Ishikawa (cell line): ENCODE results near the gene CACNG4.

Experiments
- TAF1 ChIP-seq: IDR thresholded peaks from 2 replicates; pipeline ENCODE4 v1.6.1; 2012; ENCODE audit warnings: low read depth, mild to moderate bottlenecking
- TCF12 ChIP-seq: IDR thresholded peaks from 2 replicates; pipeline ENCODE4 v1.6.1; 2012; ENCODE audit warnings: low read depth
- TF ChIP-seq, protein P1 (sequence below): IDR thresholded peaks from 2 replicates; pipeline ENCODE4 v1.6.1; 2012; ENCODE audit warnings: low read depth, mild to moderate bottlenecking

DNA sequence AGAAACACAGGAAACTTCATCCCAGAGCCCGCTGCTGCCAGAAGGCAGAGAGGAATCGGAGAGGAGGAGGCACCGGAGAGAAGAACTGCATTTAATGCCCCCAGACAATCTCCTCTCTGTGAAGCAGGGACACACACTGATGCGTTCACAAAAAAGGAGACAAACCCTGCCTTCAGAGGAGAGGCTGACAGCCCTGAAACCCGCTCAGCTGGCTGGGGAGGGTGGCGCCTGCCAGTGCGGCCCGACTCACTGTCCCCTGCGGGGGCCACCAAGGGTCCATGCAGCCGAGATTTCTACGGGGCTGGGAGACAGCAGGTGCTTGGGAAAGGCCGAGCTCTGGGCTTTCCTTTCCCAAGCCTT lies 57.9 kb downstream of the CACNG4 start:
- TF ChIP-seq TAF1: no peak
- TF ChIP-seq, protein P1, sequence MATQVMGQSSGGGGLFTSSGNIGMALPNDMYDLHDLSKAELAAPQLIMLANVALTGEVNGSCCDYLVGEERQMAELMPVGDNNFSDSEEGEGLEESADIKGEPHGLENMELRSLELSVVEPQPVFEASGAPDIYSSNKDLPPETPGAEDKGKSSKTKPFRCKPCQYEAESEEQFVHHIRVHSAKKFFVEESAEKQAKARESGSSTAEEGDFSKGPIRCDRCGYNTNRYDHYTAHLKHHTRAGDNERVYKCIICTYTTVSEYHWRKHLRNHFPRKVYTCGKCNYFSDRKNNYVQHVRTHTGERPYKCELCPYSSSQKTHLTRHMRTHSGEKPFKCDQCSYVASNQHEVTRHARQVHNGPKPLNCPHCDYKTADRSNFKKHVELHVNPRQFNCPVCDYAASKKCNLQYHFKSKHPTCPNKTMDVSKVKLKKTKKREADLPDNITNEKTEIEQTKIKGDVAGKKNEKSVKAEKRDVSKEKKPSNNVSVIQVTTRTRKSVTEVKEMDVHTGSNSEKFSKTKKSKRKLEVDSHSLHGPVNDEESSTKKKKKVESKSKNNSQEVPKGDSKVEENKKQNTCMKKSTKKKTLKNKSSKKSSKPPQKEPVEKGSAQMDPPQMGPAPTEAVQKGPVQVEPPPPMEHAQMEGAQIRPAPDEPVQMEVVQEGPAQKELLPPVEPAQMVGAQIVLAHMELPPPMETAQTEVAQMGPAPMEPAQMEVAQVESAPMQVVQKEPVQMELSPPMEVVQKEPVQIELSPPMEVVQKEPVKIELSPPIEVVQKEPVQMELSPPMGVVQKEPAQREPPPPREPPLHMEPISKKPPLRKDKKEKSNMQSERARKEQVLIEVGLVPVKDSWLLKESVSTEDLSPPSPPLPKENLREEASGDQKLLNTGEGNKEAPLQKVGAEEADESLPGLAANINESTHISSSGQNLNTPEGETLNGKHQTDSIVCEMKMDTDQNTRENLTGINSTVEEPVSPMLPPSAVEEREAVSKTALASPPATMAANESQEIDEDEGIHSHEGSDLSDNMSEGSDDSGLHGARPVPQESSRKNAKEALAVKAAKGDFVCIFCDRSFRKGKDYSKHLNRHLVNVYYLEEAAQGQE: no peak
- TF ChIP-seq TCF12: no peak
